Measurements from ENCODE around the gene LRP11. TPM values are rescaled to one million over a fixed set of nuclear protein-coding genes. Genes with fewer than 3 reads are reported as not detected.

LRP11 gene
- total RNA-seq, 1 donor from 2014 or later, result 54.5 TPM

GRCh38 chr6:149783551-149783950 lies 80.6 kb downstream of the LRP11 start:
- H3K4me3 ChIP-seq (ENCODE audit: low read depth, low read length), result no peak overlapping the region
- no peak for DNase-seq (ENCODE audit: low read depth)
- TF ChIP-seq CTCF (conservative IDR thresholded peaks at IDR 0.05; ENCODE audit: low read depth, low read length), result no peak

GRCh38 chr6:149782337-149782736 lies 81.8 kb downstream of the LRP11 start:
- TF ChIP-seq CTCF (conservative IDR thresholded peaks at IDR 0.05; ENCODE audit: low read depth, low read length), result no peak
- no peak overlapping the region for H3K4me3 ChIP-seq (ENCODE audit: low read depth, low read length)

GRCh38 chr6:149781715-149782114 lies 82.4 kb downstream of the LRP11 start:
- DNase-seq (ENCODE audit: low read depth), result no peak
- no peak overlapping the region for H3K4me3 ChIP-seq (ENCODE audit: low read depth, low read length)
- TF ChIP-seq CTCF (conservative IDR thresholded peaks at IDR 0.05; ENCODE audit: low read depth, low read length), result no peak

More at GRCh38 chr6:149782337-149782736, 81.8 kb downstream of the LRP11 start:
- no peak for DNase-seq (ENCODE audit: low read depth)

- DNase-seq (ENCODE audit: low read depth), result no peak
- TF ChIP-seq CTCF (conservative IDR thresholded peaks at IDR 0.05; ENCODE audit: low read depth, low read length), result no peak
- H3K4me3 ChIP-seq (ENCODE audit: low read depth, low read length), result no peak overlapping the region
Observed at GRCh38 chr6:149779644-149779963, 84.6 kb downstream of the LRP11 start.

GRCh38 chr6:149777624-149778023 lies 86.5 kb downstream of the LRP11 start:
- DNase-seq (ENCODE audit: low read depth), result no peak
- TF ChIP-seq CTCF (conservative IDR thresholded peaks at IDR 0.05; ENCODE audit: low read depth, low read length), result no peak
- no peak overlapping the region for H3K4me3 ChIP-seq (ENCODE audit: low read depth, low read length)

- H3K4me3 ChIP-seq (ENCODE audit: low read depth, low read length), result no peak overlapping the region
- DNase-seq (ENCODE audit: low read depth), result no peak
- TF ChIP-seq CTCF (conservative IDR thresholded peaks at IDR 0.05; ENCODE audit: low read depth, low read length), result no peak
Observed at GRCh38 chr6:149771925-149772324, 92.2 kb downstream of the LRP11 start.

GRCh38 chr6:149771185-149771584 lies 93.0 kb downstream of the LRP11 start:
- DNase-seq (ENCODE audit: low read depth), result no peak
- no peak overlapping the region for H3K4me3 ChIP-seq (ENCODE audit: low read depth, low read length)
- no peak for TF ChIP-seq CTCF (conservative IDR thresholded peaks at IDR 0.05; ENCODE audit: low read depth, low read length)
